NCI-H146 treated with DMSO at 0.1 percent for 48 hours (cell line): ENCODE data around the gene C22orf23.
A peak's percentile ranks its signal among the peaks of the same experiment; 100 is the strongest.

Source experiments
- DNase-seq: peaks from one replicate; lab custom pipeline; 2025; ENCODE audit not compliant: unreplicated experiment; lab: John Stamatoyannopoulos, UW

Gene C22orf23

DNA sequence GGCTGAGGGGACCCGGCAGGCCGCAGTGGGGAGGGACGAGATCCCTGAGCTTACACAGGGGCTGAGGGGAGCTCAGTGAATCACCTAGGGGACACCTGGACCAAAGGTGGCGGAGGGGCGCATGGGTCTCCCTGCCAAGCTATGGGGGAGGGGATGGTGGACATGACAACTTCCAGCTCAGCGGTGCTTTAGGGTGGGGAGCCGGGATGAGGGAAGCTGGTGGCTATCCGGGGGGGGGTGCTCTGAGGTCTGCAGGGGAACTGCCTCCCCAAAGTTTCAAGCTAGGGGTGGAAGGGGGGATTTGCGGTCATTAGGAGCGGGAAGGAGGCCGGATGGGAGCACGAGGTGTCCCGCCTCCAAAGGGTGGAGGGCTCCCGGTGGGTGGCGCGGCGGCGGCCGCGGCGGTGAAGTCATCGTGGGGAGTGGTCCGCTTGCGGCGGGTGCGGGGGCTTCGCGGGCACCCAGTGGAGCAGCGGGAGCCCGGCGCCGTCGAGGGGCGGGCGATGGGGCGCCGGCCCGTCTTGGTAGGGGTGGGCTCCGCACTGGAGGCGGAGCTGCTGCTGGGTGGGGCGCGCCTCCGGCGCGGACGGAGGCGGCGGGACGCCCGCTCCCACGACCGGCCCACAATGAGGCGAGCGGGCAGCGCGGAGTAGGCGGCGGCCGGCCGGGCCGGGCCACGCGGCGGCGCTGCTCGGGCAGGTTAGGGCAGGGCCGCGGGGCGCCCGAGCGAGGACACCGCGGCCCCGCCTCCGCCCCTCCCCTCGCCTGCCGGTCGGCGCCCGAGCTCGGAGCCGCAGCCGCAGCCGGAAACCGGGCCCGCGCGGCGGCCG, 47.7 kb downstream of the C22orf23 start, which contains the start of gene MICALL1:
TSS of gene MICALL1 (plus strand) at position 764 of the 830 bp plus-strand sequence. CDS start 126 bp downstream, outside the sequence.
- peak; percentile 1 for DNase-seq

DNA sequence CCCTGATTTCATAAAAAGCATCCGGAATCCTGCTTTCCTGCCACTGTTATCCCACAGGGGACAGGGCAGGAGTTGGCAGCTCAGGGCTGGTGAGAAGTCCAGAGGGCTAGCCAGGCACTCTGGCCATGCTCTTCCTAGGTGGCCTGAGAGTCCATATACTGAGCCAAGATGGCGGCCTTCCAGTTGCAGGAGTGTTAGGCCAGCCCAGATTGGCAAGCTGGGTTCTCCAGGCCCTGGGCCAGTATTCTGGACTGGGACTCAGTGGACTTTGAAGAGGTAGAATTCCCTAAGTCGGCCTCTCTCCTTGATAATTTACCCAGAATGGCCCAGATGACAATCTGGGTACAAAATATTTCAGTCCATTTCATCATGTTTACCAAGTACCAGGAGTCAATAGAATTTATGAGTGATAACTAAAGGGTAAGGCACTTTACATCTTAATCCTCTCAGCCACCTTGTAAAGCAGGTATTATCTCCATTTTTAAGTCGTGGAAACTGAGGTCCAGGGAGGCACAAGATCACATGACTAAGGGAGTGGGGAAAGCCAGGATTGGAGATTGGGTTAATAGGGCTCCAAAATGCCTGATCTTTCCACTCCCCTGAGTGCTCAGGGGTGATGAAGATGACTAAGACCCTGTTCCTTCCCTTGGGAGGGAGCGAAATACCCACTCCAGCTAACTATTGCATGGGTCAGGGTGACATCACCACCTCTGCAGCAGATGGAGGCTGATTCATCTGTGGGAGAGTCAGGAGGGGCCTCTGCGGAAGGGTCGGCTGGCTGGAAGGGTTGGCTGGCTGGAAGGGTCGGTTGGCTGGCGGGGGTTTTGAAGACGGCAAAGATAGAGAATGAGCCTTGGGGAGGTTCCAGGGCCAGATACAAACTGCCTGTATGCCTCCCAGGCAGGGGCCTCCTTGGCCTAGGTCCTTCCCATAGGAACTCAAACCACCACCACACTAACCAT, 48.5 kb downstream of the C22orf23 start:
- no peak for DNase-seq

DNA sequence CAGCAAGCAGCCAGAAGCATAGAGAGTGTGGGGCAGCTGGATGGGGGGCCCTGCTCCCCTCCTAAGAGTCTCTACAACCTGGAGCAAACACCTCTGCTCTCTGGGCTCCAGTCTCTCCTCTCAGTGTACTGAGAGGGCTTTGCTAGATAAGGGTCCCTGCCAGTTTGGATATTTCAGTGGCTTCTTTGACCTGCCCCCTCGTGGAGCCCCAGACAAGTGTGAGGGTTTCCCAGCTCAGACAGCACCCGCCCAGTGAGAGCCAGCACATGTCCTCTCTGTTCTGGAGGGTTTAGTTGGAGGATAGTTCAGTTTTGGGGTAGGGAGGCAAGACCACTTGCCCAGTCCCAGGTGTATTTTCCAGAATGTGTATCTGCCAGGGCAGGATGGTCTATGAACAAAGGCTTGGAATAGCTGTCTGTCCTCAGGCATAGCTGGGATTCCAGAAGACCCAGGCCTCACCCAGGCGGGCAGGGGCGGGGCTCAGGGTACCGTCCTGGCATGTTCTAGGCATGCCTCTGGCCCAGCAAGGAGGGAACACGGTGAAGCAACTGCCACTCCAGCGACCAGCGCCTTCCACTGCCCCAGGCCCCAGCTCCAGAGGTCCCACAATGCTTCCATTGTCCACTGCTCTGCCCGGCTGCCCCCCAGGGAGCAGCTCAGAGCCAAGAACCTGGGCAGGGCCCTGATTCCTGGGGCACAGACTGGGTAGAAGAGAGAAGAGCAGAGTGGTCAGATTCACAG, 54.8 kb downstream of the C22orf23 start:
- no peak for DNase-seq

DNA sequence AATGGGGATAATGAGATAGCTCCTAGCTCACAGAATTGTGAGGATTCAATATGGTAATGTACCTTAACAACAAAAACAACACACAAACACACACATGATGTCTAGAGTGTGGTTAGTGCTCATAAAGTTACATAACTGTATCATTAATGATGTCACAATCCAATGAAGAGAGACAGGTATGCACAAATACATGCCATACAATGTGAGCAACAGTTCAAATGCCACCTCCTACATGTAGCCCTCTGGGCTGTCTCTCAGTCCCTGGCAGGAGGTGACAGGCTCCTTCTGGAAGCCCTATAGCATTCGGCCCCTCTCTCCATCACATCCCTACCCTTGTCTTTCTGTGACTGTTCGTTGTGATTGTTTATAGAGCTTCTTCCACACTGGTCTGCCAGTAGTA, 55.6 kb downstream of the C22orf23 start:
- DNase-seq, result no peak

DNA sequence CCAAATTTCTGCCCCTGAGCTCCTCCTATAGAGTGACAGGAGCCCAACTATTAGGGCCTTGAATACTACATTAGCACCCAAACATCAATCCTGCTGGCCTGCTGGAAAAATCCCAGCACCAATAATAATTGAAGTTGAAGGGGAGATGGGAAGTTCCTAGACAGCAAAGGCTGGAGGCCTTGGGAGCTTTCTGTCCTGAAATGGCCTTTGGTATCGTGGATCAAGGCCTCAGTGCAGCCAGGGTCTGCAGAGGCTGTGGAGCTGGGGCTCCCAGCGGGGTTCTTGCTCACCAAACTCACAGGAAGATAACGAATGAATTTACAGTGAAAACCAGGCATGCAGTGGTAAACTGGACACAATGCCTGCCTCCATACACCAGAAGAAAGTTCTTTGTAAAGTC, 56.5 kb downstream of the C22orf23 start:
- no peak for DNase-seq

DNA sequence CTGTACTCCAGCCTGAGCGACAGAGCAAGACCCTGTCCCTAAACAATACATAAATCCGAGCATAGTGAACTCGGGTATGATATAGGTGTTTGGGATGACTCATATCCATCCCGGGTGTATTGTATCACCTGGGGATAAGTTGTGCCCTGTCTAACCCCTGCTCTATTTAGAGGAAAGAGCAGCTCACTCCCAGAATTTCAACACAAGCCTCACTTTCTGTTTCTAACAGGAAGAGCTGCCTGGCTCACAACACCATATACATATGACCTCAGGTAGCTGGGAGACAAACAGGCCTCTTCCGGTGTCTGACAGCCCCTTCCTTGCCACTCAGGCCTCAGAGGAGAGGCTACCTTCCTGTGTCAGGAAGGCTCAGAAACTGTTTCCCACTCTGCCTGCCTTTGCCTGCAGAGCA, 57.2 kb downstream of the C22orf23 start:
- DNase-seq, result no peak

DNA sequence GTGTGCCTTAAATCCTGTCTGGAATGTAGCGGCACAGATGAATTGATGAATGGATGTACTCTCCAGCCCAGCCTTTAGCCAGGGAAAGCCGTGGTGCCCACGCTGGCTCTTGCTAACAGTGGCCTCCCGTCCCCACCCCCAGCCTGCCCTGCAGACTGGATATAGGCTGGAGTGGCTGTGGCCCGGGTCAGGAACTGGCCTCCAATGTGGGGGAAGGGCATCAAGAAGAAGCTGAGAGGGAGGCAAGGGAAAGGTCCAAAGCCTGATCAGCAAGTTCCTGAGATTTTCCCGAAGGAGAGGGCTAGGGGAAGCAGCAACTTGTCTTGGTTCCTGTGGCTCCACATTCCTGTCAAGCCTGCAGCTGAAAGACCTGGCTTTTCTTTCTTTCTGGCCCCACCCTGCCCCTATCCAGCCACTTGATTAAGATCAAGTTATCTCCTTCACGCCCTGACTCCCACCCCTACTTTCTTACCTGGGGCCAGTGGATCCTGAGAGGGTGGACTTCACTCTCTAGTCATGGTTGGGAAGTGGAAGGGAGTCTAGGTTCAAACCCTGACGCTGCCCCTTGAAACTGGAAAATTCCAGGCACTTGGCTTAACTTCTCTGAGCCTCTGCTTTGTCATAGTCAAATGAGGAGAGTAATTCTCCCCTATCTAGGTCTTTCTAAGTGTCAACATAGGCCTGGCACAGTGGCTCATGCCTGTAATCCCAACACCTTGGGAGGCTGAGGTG, 58.3 kb downstream of the C22orf23 start:
- no peak for DNase-seq

DNA sequence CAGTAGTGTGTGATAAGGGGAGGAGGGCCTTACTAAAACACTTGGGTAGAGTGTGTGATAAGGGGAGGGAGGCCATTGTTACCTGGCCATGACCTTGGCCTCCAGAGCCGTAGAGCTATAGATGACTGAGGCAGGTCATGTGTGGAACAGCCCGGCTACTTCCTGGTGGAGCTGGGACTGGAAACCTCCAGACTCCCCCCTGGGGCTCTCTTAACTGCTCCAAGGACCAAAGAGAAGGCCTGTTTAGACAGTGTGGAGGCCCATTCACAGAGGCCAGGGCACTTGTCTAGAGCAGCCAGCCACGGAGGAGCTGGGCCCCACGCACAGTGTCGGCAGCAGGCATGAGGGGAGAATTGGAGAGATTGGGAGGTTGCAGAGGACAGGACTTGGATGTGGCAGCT, 59.8 kb downstream of the C22orf23 start:
- DNase-seq, result no peak
